ENCODE measurements around the gene HK3.

The HK3 gene, protein sequence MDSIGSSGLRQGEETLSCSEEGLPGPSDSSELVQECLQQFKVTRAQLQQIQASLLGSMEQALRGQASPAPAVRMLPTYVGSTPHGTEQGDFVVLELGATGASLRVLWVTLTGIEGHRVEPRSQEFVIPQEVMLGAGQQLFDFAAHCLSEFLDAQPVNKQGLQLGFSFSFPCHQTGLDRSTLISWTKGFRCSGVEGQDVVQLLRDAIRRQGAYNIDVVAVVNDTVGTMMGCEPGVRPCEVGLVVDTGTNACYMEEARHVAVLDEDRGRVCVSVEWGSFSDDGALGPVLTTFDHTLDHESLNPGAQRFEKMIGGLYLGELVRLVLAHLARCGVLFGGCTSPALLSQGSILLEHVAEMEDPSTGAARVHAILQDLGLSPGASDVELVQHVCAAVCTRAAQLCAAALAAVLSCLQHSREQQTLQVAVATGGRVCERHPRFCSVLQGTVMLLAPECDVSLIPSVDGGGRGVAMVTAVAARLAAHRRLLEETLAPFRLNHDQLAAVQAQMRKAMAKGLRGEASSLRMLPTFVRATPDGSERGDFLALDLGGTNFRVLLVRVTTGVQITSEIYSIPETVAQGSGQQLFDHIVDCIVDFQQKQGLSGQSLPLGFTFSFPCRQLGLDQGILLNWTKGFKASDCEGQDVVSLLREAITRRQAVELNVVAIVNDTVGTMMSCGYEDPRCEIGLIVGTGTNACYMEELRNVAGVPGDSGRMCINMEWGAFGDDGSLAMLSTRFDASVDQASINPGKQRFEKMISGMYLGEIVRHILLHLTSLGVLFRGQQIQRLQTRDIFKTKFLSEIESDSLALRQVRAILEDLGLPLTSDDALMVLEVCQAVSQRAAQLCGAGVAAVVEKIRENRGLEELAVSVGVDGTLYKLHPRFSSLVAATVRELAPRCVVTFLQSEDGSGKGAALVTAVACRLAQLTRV

DNA sequence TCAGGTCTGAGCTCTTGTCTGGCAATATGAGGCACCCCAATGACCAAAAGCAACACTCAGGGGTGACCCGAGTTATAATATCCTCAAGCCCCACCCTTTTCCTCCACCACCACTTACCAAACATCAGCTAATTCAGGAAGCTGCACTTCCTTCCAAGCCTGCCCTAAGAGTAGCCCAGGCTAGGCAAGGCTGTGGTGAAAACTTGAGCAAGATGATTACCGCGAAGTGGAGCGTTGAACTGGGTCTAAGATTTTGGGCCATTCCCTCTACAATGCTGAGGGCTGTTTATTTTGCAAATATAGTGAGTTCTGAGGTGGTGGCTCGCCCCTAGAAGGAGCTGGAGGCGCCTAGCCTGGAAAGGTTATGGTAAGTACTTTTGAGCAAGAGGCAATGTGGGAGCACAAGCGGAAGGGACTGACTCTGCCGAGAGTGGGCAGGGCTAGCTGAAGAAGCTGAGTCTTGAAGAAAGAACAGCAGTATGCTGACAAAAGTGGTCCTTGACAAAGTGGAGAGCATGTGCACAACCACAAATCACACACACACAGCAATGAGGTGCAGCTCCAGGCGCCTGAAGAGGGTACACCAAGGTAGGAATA lies at the start of gene HK3:
Gene HK3, minus strand, starts transcription at position 51 of the 596 bp plus-strand sequence. CDS start 3,187 bp downstream, outside the sequence.
- DNase-seq (ENCODE audit: low read depth in 2 of 2) = no peak

DNA sequence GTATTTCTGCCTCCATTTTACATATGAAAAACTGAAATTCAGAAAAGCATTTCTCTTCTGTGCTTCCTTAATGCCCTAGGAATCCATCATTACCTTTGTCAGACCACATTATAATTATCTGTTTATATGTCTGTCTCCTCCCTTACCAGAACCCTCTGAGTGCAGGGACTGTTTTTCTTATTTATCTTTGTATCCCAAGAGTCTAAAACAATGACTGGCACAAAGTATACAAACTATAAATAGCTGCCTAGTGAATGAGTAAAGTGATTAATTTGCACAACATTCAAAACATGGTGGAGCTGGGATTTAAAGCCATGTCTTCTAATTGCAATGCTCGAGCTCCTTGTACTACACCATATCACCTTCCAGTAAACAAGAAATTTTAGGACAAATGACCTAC lies 49.3 kb upstream of the HK3 start:
- no peak for DNase-seq (ENCODE audit: low read depth in 2 of 2)

DNA sequence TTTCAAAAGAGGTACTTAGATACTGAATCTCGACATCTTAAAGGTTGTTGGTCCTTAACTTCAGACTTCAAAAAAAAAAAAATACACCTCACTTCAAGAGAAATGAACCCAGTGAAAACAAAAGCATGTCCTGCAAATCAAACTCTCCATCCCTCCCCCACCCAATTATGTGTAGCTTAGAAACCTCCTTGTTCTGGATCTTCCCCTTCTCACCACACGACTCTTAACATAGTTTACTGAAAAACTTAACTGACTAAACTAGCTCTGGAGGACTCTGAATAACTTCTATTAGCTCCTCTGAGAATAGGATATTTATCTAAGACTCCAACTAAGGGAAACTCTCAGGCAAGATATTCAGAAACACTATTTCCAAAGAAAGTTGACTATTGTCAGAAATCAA lies 48.7 kb upstream of the HK3 start:
- no peak for DNase-seq (ENCODE audit: low read depth in 2 of 2)

DNA sequence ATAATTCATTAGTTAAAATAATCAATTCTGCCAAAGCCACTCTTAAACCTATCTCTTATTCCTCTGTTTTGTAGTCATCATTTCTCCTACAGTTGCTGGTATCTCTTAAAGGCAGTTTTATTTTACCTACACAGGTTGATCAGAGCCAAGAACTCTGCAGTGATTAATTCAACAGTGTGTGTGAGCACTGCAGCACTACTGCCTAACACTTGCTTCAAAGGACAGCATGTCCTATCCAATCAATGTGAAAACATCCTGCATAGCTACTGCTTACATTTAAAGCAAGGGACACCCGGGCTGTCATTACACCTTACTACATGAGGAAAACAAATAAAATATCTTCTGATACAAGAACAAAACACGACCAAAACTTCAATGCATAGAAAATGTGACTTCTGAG lies 45.1 kb upstream of the HK3 start:
- DNase-seq (ENCODE audit: low read depth in 2 of 2) = no peak

DNA sequence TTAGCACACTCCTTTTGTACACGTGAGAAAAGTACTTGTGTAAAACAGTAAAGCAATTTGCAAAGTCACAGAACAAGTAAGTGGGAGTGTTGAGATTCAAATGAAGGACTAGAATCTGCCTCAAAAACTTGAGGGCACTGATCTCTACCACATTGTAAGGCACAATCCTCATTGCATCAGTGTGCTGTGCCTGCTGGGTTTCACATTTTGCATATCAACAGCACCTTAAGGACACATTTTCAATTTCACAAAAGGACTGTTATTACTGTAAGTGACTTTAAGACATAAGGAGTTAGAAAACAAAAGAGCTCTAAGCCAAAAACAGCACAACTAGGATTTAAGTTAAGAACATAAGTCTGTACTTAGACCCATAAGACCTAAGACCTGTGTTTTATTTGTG lies 44.7 kb upstream of the HK3 start:
- no peak for DNase-seq (ENCODE audit: low read depth in 2 of 2)

DNA sequence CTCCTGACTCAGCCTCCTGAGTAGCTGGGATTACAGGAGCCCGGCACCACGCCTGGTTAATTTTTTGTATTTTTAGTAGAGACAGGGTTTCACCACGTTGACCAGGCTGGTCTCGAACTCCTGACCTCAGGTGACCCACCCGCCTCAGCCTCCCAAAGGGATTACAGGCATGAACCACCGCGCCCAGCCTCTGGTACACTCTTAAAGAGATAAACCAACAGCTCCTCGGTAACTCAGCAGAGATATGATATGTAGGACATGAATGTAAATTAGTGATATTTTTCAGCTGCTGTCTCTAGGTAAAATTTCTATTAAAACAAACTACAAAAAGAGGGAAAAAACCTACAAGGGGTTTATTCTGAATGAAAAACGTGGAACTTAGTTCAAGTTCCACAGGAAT lies 42.8 kb upstream of the HK3 start:
- no peak for DNase-seq (ENCODE audit: low read depth in 2 of 2)

DNA sequence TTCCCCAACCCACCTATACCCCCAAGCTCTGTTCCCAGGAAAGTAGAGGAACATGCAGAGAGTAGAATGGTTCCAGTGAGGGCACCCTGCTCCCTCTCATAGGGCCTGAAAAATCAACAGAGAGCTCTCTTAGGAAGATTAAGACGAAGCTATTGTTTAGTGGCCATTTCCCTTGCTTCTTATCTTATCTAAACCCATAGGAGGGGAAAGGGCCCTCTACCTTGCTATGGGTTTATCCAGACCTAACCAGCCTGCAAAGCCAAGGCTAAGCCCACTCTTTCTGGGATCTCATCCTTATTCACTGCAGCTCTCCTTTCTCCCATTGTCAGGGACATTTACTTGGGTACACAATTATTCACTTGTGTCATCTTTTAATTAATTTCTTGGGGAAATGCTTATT lies 39.3 kb upstream of the HK3 start:
- no peak for DNase-seq (ENCODE audit: low read depth in 2 of 2)

DNA sequence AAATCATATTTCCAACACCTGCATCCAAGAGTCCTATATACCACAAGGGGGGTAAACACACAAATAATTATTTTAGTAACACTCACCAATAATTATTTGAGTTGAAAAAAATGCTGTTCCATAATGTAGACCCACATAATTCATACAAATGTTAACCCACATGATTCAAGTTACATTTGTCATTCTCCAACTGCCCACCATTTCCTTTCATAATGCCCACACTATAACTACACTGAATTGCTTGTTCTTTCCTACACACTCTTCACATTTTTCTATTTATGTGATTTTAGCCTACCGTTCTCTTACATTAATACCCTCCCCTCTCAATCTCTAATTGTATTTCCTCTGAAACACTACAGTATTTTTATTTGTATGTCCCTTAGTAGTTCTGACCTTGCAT lies 35.9 kb upstream of the HK3 start:
- no peak for DNase-seq (ENCODE audit: low read depth in 2 of 2)

DNA sequence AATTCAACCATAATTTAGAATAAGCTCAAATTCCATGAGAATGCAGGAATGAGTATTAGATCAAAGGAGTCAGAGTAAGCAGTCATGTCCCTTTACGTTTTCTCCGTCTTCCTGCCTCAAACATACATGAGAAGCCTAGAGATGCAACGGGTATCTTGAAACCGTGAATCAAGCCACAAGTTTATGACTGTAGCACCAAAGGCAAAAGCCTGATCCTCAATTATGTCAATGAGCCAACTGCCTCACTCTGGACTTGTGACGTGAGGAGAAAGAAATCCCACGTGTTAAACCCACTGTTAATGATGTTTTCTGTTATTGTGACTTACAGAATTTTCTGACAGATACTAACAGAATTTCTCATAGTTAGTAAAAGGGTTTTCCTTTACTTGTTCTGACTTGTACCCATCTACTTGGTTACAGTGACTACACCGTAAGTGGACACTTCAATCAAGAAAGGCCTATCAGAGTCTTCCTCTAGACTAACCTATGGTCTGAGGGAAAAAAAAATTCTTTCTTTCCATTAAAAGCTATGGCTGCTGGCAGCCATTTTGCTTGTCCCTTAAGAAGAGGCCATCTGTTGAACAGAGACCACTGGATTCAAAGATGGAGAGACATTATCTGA lies 35.3 kb upstream of the HK3 start:
- no peak for DNase-seq (ENCODE audit: low read depth in 2 of 2)

DNA sequence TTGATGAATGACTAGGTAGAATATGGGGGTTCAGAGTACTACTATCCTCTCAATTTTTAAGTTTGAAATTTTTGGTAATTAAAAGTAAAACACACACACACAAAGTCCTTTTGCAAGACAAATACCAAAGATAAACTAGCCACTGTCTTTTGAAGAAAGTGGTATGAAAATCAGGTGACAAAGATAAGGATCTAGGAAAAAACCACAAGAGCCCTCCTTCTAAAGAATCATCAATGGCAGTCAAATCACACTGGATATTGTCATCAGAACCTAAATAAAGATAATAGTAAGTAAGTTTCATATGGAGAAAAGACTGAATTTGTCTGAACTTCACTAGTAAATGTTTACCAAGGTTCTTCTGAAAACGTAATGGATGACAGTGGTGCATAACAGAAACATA lies 30.5 kb upstream of the HK3 start:
- no peak for DNase-seq (ENCODE audit: low read depth in 2 of 2)

DNA sequence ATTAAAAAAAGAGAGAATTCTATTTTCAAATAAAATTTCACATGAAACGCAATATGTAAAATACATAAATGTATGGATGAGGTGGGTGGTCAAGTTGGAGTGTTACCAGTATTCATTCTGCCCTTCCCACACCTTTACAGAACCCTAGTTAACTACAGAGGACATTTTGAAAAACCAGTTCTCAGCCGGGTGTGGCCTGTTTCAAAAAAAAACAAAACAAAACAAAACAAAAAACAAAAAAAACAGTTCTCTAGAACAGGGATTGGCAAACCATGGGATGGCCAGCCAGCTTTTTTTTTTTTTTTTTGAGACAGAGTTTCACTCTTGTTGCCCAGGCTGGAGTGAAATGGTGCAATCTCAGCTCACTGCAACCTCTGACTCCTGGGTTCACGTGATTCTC lies 28.4 kb upstream of the HK3 start:
- no peak for DNase-seq (ENCODE audit: low read depth in 2 of 2)

DNA sequence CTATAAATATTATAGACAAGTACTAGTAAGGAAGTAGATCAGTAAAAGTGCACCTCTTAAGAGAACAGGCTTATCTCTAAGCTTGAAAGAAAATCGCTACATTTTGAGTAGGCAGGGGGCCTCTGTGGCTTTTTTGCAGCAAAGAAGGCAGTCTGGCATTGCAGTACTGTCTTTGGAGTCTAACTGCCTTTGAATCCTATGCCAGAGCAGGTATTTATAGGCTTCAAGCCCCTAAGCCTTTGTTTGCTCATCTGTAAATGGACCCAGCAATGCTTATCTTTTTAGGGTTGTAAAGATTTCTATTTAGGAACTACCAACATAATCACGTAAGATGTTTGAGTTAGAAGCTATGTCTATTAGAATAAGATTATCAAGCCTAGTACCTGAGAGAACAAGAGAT lies 23.7 kb upstream of the HK3 start:
- DNase-seq (ENCODE audit: low read depth in 2 of 2) = no peak

DNA sequence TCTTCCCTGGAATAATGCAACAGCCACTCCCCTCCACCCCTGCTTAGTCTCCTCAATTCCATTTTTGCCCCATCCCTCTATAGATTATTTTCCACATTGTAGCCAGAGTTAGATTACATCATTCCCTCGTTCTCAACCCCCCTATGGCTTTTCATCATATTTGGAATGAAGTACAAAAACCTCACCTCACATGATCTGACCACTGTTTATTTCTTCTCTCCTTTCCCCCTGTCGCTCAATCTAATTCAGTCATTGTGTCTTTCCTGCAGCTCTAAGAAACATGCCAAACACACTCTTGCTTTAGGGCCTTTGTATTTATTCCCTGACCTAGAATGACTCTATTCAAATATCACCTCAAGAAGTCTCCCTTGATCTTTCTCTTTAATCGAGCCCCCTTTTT lies 22.6 kb upstream of the HK3 start:
- DNase-seq (ENCODE audit: low read depth in 2 of 2) = no peak

DNA sequence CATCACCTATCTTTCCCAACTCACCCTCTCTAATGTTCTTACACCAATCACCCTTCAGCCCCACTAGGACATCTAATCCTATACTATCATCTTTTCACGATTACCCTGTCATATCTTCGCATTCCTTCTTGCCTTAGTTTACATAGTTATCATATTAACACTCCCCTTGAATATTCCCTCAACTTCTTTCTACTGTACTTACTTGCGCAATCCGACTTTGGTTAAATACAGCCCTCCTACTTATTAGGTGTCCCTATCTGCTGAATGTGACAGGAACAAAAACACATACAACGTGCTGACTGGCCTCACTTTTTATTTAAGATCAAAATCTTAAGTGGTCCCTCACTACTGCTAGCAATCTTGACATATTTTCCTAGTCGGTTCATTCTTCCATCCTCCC lies 19.5 kb upstream of the HK3 start:
- DNase-seq (ENCODE audit: low read depth in 2 of 2) = no peak

DNA sequence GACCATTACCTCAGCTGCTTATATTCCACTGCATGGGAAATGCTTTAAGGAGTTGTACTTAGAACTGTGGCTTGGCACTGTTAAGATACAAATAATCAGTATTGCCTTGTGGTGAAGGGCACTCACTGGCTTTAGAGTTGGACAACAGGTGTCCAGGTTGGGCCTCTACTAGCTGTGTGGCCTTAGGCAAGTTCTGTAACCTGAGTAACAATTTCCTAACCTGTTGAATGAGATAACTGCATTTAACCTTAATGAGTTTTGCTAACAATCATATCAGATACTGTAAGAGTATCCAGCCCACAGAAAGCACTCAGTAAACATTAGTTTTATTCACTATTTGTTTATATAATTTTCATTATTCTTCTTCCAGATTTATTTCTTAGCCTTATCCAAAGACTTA lies 17.2 kb upstream of the HK3 start:
- DNase-seq (ENCODE audit: low read depth in 2 of 2) = no peak

DNA sequence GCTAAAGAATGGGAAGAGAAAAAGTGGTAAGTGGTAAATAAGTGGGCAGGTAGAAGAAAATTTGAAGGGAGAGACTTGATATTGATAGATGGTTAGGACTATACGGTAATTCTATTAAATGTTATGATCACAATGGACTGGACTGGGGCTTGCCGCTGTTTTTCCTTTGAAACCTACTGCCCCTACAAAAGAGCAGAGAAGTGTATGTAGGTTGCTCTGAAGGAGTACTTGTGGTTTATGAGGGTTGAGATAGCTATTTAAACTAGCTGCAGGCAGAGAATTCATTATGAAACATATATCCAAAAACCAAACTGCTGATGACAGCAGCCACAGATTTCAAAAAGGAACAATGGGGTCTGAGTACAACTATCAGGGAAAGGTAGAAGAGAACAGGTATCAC lies 16.8 kb upstream of the HK3 start:
- DNase-seq (ENCODE audit: low read depth in 2 of 2) = no peak

DNA sequence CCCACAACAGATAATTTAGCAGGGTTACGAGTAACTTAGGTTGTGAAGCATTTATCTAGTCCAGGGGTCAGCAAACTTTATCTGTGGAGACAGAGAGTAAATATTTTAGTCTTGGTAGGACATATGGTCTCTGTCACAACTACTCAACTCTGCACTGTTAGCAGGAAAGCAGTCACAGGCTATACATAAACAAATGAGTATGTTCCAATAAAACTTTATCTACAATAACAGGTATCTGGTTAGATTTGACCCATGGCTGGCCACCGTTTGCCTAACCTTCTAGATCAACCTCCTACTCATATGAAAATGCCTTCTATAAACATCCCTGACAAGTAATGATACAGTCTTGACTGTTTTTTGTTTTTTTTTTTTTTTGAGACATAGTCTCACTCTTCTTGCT lies 13.0 kb upstream of the HK3 start:
- no peak for DNase-seq (ENCODE audit: low read depth in 2 of 2)

DNA sequence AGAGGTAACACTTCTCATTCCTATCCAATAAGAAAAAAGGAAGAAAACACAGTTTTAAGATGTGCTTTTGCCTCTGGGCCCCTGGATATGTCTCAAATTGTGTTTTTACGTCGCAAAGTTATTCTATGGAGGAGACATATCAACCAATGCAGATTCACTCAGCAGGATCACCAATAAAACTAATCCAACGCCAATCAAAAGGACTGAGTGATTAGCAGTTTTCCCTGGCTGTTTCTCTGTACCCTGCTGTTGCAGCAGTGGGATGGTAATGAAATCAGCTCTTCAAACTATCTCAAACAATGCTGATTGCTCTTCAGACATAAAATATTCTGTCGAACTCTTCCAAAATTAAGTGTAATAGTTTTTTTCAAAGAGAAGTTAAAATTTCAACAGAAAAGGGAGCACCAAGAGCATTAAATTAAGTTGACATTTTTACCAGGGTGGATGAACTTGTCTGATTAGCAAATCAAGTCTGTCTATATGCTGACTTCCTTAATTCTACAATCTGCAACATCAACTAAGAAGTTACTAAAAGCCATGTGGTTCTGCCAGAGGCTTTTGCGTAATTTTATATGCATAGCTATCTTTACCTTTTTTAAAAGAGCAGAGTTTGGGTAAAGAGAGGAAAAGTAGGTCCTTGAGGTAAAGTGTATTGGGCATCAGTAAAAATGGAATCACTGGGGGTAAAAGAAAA lies 9.7 kb upstream of the HK3 start:
- no peak for DNase-seq (ENCODE audit: low read depth in 2 of 2)

DNA sequence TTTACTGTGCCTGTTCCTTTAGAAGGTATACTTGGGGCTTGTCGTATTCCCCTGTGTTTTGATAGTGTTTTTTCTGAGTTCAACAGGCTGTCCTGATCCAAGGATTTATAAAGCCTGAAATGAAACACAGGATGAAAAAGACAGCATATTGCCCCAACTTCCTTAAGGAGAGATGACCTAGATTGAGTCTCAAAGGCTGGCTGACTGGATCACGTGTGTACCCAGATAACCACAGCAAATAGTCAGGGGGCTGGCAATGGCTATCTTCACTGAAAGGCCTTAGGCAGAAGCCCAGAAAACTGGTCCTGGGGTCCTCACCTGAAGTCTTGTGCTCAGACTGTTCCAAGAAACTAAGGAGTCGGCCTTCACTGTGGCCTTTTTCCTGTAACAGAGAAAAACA lies 7.7 kb upstream of the HK3 start:
- no peak for DNase-seq (ENCODE audit: low read depth in 2 of 2)

DNA sequence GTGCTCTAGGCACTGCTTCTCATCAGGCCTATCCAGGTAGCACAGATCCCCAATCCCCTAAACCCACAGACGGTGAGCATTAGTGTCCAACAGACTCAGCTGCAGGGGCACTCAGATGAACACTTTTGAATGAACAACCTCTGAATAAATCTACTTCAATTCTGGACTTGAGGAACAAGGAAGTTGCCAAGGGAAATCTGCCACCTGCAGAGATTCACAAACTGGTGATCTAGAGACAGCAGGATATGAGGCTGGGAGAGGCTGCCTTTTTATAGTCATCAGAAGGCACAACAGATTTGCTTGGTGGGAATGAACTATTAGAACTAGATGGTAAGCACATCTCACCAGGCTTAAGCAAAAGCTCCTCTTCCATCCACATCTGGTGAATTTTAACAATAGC lies 7.0 kb upstream of the HK3 start:
- DNase-seq (ENCODE audit: low read depth in 2 of 2) = no peak

DNA sequence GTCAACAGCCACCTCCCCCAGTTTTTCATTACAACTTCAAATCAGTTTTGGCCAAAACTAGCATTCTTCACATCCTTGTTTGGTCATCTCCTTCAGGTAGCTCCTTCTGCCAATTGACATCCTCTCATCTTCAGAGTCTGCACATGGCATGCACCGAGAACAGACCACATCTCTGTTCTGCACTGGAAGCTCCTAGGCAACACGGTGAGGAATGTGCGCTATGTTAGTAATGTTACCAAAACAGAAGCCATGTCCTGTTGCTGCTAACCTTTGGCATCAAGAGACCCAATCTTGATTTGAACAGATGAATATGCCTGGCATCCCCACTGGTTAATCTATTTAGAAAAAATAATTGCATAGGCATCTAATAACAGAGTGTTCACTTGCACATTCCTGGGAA lies 5.1 kb upstream of the HK3 start:
- no peak for DNase-seq (ENCODE audit: low read depth in 2 of 2)
